GM12873 (cell line): ENCODE data around the gene TLE4.

Source experiments
- CTCF ChIP-seq: IDR thresholded peaks from 2 replicates; pipeline ENCODE4 v1.5.1; 2012; ENCODE audit warnings: low read depth, mild to moderate bottlenecking, moderate library complexity, low read length, control low read depth; ENCODE audit not compliant: insufficient read depth; ENCODE audit errors: missing control alignments

TLE4 gene

DNA sequence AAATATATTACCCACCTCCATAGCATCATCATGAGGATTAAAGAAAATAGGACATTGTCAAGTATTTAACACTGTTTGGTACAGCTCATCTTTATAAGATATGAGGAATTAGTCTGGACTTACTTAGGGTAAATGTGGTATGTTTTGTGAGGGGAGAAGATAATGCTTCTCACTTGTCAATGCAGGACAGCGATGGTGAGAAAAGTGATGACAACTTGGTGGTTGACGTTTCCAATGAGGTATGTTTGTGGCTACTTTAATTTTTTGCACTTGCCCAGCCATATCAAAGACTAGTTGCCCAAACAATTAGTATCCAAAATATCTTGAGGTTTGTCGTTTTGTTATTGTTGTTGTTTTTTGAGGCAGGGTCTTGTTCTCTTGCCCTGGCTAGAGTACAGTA lies 133.9 kb downstream of the TLE4 start:
- no peak for TF ChIP-seq CTCF

- no peak for TF ChIP-seq CTCF
These were observed 134.7 kb downstream of the TLE4 start for GRCh38 chr9:79706512-79706911.

DNA sequence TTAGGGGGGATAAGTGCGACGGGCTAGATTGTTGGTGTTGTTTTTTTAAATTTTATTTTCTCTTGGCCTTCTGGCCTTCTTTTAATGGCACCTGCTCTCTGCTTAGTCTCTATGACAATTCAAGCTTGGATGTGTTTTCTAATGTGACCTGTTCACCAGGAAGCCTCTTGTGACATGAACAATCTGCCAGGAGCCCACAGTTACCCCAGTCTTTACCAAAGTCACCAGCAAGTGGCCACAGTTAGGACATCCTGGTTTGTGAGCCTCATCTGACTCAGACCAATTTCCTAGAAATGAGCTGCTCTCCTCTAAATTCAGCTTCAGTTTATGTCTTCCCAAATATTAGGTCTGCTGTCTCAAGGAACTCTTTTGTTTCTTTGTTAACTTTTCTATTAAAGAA lies 135.8 kb downstream of the TLE4 start:
- no peak for TF ChIP-seq CTCF

DNA sequence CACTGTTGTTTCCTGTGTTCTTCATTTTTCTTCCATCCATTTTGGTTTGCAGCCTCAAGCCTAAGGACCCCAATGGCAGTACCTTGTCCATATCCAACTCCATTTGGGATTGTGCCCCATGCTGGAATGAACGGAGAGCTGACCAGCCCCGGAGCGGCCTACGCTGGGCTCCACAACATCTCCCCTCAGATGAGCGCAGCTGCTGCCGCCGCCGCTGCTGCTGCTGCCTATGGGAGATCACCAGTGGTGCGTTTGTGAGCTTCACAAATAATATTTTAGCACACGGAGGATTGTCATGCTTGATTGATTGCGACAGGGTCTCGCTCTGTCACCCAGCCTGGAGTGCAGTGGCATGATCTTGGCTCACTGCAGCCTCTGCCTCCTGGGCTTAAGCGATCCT lies 136.8 kb downstream of the TLE4 start:
- TF ChIP-seq CTCF, result no peak

GRCh38 chr9:79709743-79710674 lies 138.2 kb downstream of the TLE4 start:
- TF ChIP-seq CTCF, result no peak

GRCh38 chr9:79711874-79712273 lies 140.1 kb downstream of the TLE4 start:
- no peak for TF ChIP-seq CTCF

GRCh38 chr9:79719021-79719420 lies 147.3 kb downstream of the TLE4 start:
- no peak for TF ChIP-seq CTCF
